ENCODE data around the gene DNAH2.

Gene DNAH2

GRCh38 chr17:7775051-7775450, 57.5 kb downstream of the DNAH2 start:
- H3K4me3 ChIP-seq (ENCODE audit: low read length), result no peak overlapping the region
- no peaks in the 10 kb centered on the region; the same call in 1 of the 2 replicates for H3K27me3 ChIP-seq (ENCODE audit: control insufficient read depth, insufficient read depth, low read length)
- no peaks in the 10 kb centered on the region for H3K4me1 ChIP-seq (ENCODE audit: control insufficient read depth, insufficient read depth, low read length)
- no peaks in the 10 kb centered on the region for H3K9me3 ChIP-seq (ENCODE audit: control insufficient read depth, insufficient read depth, low read length)
- no peaks in the 10 kb centered on the region for H3K36me3 ChIP-seq (ENCODE audit: control insufficient read depth, insufficient read depth, low read length)
- no CpG with 5 or more reads among the region's 7 CpGs for WGBS (ENCODE audit: insufficient coverage, insufficient read length)
- DNase-seq (ENCODE audit: low read depth, low spot score), result no peak
- no peak overlapping the region for H3K27ac ChIP-seq (ENCODE audit: low read length)

- H3K27me3 ChIP-seq (ENCODE audit: control insufficient read depth, insufficient read depth, low read length), result no peaks in the 10 kb centered on the region; the same call in 1 of the 2 replicates
- WGBS (ENCODE audit: insufficient coverage, insufficient read length), result no CpG with 5 or more reads among the region's 7 CpGs
- H3K4me1 ChIP-seq (ENCODE audit: control insufficient read depth, insufficient read depth, low read length), result no peaks in the 10 kb centered on the region
- no peak overlapping the region for H3K27ac ChIP-seq (ENCODE audit: low read length)
- H3K9me3 ChIP-seq (ENCODE audit: control insufficient read depth, insufficient read depth, low read length), result no peaks in the 10 kb centered on the region
- H3K4me3 ChIP-seq (ENCODE audit: low read length), result no peak overlapping the region
- no peaks in the 10 kb centered on the region for H3K36me3 ChIP-seq (ENCODE audit: control insufficient read depth, insufficient read depth, low read length)
- DNase-seq (ENCODE audit: low read depth, low spot score), result no peak
Observed at GRCh38 chr17:7777017-7777416, 59.5 kb downstream of the DNAH2 start.

- WGBS (ENCODE audit: insufficient coverage, insufficient read length), result no CpG with 5 or more reads among the region's 10 CpGs
- DNase-seq (ENCODE audit: low read depth, low spot score), result no peak
Observed at GRCh38 chr17:7780736-7781135, 63.2 kb downstream of the DNAH2 start.

GRCh38 chr17:7781429-7781828, 63.9 kb downstream of the DNAH2 start:
- Histone ChIP-seq H3K36me3 (ENCODE audit: control insufficient read depth, insufficient read depth, low read length) (no peaks in the 10 kb centered on the region), H3K9me3 (ENCODE audit: control insufficient read depth, insufficient read depth, low read length) (no peaks in the 10 kb centered on the region), H3K27ac (ENCODE audit: low read length) (no peak overlapping the region), H3K4me1 (ENCODE audit: control insufficient read depth, insufficient read depth, low read length) (no peaks in the 10 kb centered on the region; the same call in 1 of the 2 replicates), H3K27me3 (ENCODE audit: control insufficient read depth, insufficient read depth, low read length) (no peaks in the 10 kb centered on the region; the same call in 1 of the 2 replicates), H3K4me3 (ENCODE audit: low read length) (no peak overlapping the region)
- no CpG with 5 or more reads among the region's 6 CpGs for WGBS (ENCODE audit: insufficient coverage, insufficient read length)
- DNase-seq (ENCODE audit: low read depth, low spot score), result no peak

More at GRCh38 chr17:7780736-7781135, 63.2 kb downstream of the DNAH2 start:
- Histone ChIP-seq H3K36me3 (ENCODE audit: control insufficient read depth, insufficient read depth, low read length) (no peaks in the 10 kb centered on the region), H3K9me3 (ENCODE audit: control insufficient read depth, insufficient read depth, low read length) (no peaks in the 10 kb centered on the region), H3K4me3 (ENCODE audit: low read length) (no peak overlapping the region), H3K4me1 (ENCODE audit: control insufficient read depth, insufficient read depth, low read length) (no peaks in the 10 kb centered on the region), H3K27me3 (ENCODE audit: control insufficient read depth, insufficient read depth, low read length) (no peaks in the 10 kb centered on the region; the same call in 1 of the 2 replicates), H3K27ac (ENCODE audit: low read length) (no peak overlapping the region)

GRCh38 chr17:7782240-7782639, 64.7 kb downstream of the DNAH2 start:
- Histone ChIP-seq H3K9me3 (ENCODE audit: control insufficient read depth, insufficient read depth, low read length) (no peaks in the 10 kb centered on the region), H3K4me1 (ENCODE audit: control insufficient read depth, insufficient read depth, low read length) (no peaks in the 10 kb centered on the region; the same call in 1 of the 2 replicates), H3K36me3 (ENCODE audit: control insufficient read depth, insufficient read depth, low read length) (no peaks in the 10 kb centered on the region), H3K27me3 (ENCODE audit: control insufficient read depth, insufficient read depth, low read length) (no peaks in the 10 kb centered on the region; the same call in 1 of the 2 replicates), H3K4me3 (ENCODE audit: low read length) (no peak overlapping the region), H3K27ac (ENCODE audit: low read length) (no peak overlapping the region)
- DNase-seq (ENCODE audit: low read depth, low spot score), result no peak
- WGBS (ENCODE audit: insufficient coverage, insufficient read length), result no CpG with 5 or more reads among the region's 2 CpGs

GRCh38 chr17:7786866-7787265, 69.3 kb downstream of the DNAH2 start:
- no peaks in the 10 kb centered on the region for H3K36me3 ChIP-seq (ENCODE audit: control insufficient read depth, insufficient read depth, low read length)
- no peaks in the 10 kb centered on the region for H3K9me3 ChIP-seq (ENCODE audit: control insufficient read depth, insufficient read depth, low read length)
- whole genome bisulfite sequencing (ENCODE audit: insufficient coverage, insufficient read length), result no CpG with 5 or more reads among the region's 21 CpGs
- H3K27ac ChIP-seq (ENCODE audit: low read length), result no peak overlapping the region
- no peak overlapping the region for H3K4me3 ChIP-seq (ENCODE audit: low read length)
- no peaks in the 10 kb centered on the region for H3K27me3 ChIP-seq (ENCODE audit: control insufficient read depth, insufficient read depth, low read length)
- DNase-seq (ENCODE audit: low read depth, low spot score), result no peak
- H3K4me1 ChIP-seq (ENCODE audit: control insufficient read depth, insufficient read depth, low read length), result no peaks in the 10 kb centered on the region; the same call in 1 of the 2 replicates

GRCh38 chr17:7789131-7789530, 71.6 kb downstream of the DNAH2 start:
- no peak overlapping the region for H3K27ac ChIP-seq (ENCODE audit: low read length)
- no peaks in the 10 kb centered on the region for H3K9me3 ChIP-seq (ENCODE audit: control insufficient read depth, insufficient read depth, low read length)
- no peak for DNase-seq (ENCODE audit: low read depth, low spot score)
- no peaks in the 10 kb centered on the region for H3K27me3 ChIP-seq (ENCODE audit: control insufficient read depth, insufficient read depth, low read length)
- WGBS (ENCODE audit: insufficient coverage, insufficient read length), result no CpG with 5 or more reads among the region's 9 CpGs
- H3K4me3 ChIP-seq (ENCODE audit: low read length), result no peak overlapping the region
- H3K4me1 ChIP-seq (ENCODE audit: control insufficient read depth, insufficient read depth, low read length), result no peaks in the 10 kb centered on the region; the same call in 1 of the 2 replicates
- no peaks in the 10 kb centered on the region for H3K36me3 ChIP-seq (ENCODE audit: control insufficient read depth, insufficient read depth, low read length)

GRCh38 chr17:7790150-7790549, 72.6 kb downstream of the DNAH2 start:
- Histone ChIP-seq H3K4me1 (ENCODE audit: control insufficient read depth, insufficient read depth, low read length) (no peaks in the 10 kb centered on the region; the same call in 1 of the 2 replicates), H3K4me3 (ENCODE audit: low read length) (no peak overlapping the region), H3K9me3 (ENCODE audit: control insufficient read depth, insufficient read depth, low read length) (no peaks in the 10 kb centered on the region), H3K27ac (ENCODE audit: low read length) (no peak overlapping the region), H3K27me3 (ENCODE audit: control insufficient read depth, insufficient read depth, low read length) (no peaks in the 10 kb centered on the region), H3K36me3 (ENCODE audit: control insufficient read depth, insufficient read depth, low read length) (no peaks in the 10 kb centered on the region)
- no peak for DNase-seq (ENCODE audit: low read depth, low spot score)
- no CpG with 5 or more reads among the region's 5 CpGs for WGBS (ENCODE audit: insufficient coverage, insufficient read length)

- Histone ChIP-seq H3K36me3 (ENCODE audit: control insufficient read depth, insufficient read depth, low read length) (no peaks in the 10 kb centered on the region), H3K9me3 (ENCODE audit: control insufficient read depth, insufficient read depth, low read length) (no peaks in the 10 kb centered on the region), H3K27me3 (ENCODE audit: control insufficient read depth, insufficient read depth, low read length) (no peaks in the 10 kb centered on the region), H3K27ac (ENCODE audit: low read length) (no peak overlapping the region), H3K4me3 (ENCODE audit: low read length) (no peak overlapping the region), H3K4me1 (ENCODE audit: control insufficient read depth, insufficient read depth, low read length) (no peaks in the 10 kb centered on the region)
- DNase-seq (ENCODE audit: low read depth, low spot score), result no peak
- no CpG with 5 or more reads among the region's 17 CpGs for WGBS (ENCODE audit: insufficient coverage, insufficient read length)
Observed at GRCh38 chr17:7792611-7793010, 75.1 kb downstream of the DNAH2 start.

- Histone ChIP-seq H3K36me3 (ENCODE audit: control insufficient read depth, insufficient read depth, low read length) (no peaks in the 10 kb centered on the region), H3K27ac (ENCODE audit: low read length) (no peak overlapping the region), H3K9me3 (ENCODE audit: control insufficient read depth, insufficient read depth, low read length) (no peaks in the 10 kb centered on the region), H3K4me1 (ENCODE audit: control insufficient read depth, insufficient read depth, low read length) (no peaks in the 10 kb centered on the region), H3K27me3 (ENCODE audit: control insufficient read depth, insufficient read depth, low read length) (no peaks in the 10 kb centered on the region), H3K4me3 (ENCODE audit: low read length) (no peak overlapping the region)
- no peak for DNase-seq (ENCODE audit: low read depth, low spot score)
- no CpG with 5 or more reads among the region's 19 CpGs for WGBS (ENCODE audit: insufficient coverage, insufficient read length)
Observed at GRCh38 chr17:7794075-7794663, 76.6 kb downstream of the DNAH2 start.

- H3K9me3 ChIP-seq (ENCODE audit: control insufficient read depth, insufficient read depth, low read length), result no peaks in the 10 kb centered on the region
- H3K4me1 ChIP-seq (ENCODE audit: control insufficient read depth, insufficient read depth, low read length), result no peaks in the 10 kb centered on the region
- H3K36me3 ChIP-seq (ENCODE audit: control insufficient read depth, insufficient read depth, low read length), result no peaks in the 10 kb centered on the region
- H3K4me3 ChIP-seq (ENCODE audit: low read length), result no peak overlapping the region
- DNase-seq (ENCODE audit: low read depth, low spot score), result no peak
- no peak overlapping the region for H3K27ac ChIP-seq (ENCODE audit: low read length)
- no peaks in the 10 kb centered on the region for H3K27me3 ChIP-seq (ENCODE audit: control insufficient read depth, insufficient read depth, low read length)
- no CpG with 5 or more reads among the region's 13 CpGs for WGBS (ENCODE audit: insufficient coverage, insufficient read length)
Observed at GRCh38 chr17:7797976-7798375, 80.4 kb downstream of the DNAH2 start.

Measured in iPS DF 6.9 (cell line).